GM18505 (cell line): ENCODE data around the gene COBLL1.

ENCODE experiments used
- ATAC-seq: cut with Tn5 transposase; IDR thresholded peaks from one replicate; pipeline ENCODE4 v1.9.1; 2021; ENCODE audit not compliant: unreplicated experiment
- POLR2A ChIP-seq: IDR thresholded peaks from 4 replicates; pipeline ENCODE4 v1.6.1; 2011; ENCODE audit warnings: borderline replicate concordance; ENCODE audit not compliant: insufficient read depth, insufficient read length; ENCODE audit errors: extremely low read depth

COBLL1 gene

GRCh38 chr2:164841719-164842623, at the start of gene COBLL1:
COBLL1 (minus strand) TSS chr2:164841823; CDS start chr2:164841196, 627 bp downstream.
- ATAC-seq, result peak; percentile 58
- no peak for TF ChIP-seq POLR2A

GRCh38 chr2:164890544-164890943, 48.9 kb upstream of the COBLL1 start:
- ATAC-seq, result no peak
- no peak for TF ChIP-seq POLR2A

- no peak for TF ChIP-seq POLR2A
- ATAC-seq, result no peak
These were observed 47.0 kb upstream of the COBLL1 start for GRCh38 chr2:164888592-164888991.

- no peak for TF ChIP-seq POLR2A
- ATAC-seq, result no peak
These were observed 46.0 kb upstream of the COBLL1 start for GRCh38 chr2:164887434-164888144.

- ATAC-seq, result no peak
These were observed 40.7 kb upstream of the COBLL1 start for GRCh38 chr2:164882276-164882675.

GRCh38 chr2:164881524-164881923, 39.9 kb upstream of the COBLL1 start:
- no peak for ATAC-seq
- no peak for TF ChIP-seq POLR2A

More at GRCh38 chr2:164882276-164882675, 40.7 kb upstream of the COBLL1 start:
- TF ChIP-seq POLR2A, result no peak

GRCh38 chr2:164879901-164880535, 38.4 kb upstream of the COBLL1 start:
- ATAC-seq, result no peak
- no peak for TF ChIP-seq POLR2A

- ATAC-seq, result no peak
- TF ChIP-seq POLR2A, result no peak
These were observed 36.3 kb upstream of the COBLL1 start for GRCh38 chr2:164877927-164878326.

- no peak for TF ChIP-seq POLR2A
- no peak for ATAC-seq
These were observed 35.5 kb upstream of the COBLL1 start for GRCh38 chr2:164877169-164877568.

GRCh38 chr2:164875334-164876205, 33.9 kb upstream of the COBLL1 start:
- no peak for TF ChIP-seq POLR2A
- no peak for ATAC-seq

GRCh38 chr2:164873210-164873908, 31.7 kb upstream of the COBLL1 start:
- no peak for TF ChIP-seq POLR2A
- ATAC-seq, result no peak

- no peak for TF ChIP-seq POLR2A
These were observed 29.8 kb upstream of the COBLL1 start for GRCh38 chr2:164871404-164871803.

GRCh38 chr2:164869420-164869772, 27.8 kb upstream of the COBLL1 start:
- no peak for ATAC-seq
- no peak for TF ChIP-seq POLR2A

More at GRCh38 chr2:164871404-164871803, 29.8 kb upstream of the COBLL1 start:
- ATAC-seq, result no peak
